ENCODE measurements around the gene DTD1.

DNA sequence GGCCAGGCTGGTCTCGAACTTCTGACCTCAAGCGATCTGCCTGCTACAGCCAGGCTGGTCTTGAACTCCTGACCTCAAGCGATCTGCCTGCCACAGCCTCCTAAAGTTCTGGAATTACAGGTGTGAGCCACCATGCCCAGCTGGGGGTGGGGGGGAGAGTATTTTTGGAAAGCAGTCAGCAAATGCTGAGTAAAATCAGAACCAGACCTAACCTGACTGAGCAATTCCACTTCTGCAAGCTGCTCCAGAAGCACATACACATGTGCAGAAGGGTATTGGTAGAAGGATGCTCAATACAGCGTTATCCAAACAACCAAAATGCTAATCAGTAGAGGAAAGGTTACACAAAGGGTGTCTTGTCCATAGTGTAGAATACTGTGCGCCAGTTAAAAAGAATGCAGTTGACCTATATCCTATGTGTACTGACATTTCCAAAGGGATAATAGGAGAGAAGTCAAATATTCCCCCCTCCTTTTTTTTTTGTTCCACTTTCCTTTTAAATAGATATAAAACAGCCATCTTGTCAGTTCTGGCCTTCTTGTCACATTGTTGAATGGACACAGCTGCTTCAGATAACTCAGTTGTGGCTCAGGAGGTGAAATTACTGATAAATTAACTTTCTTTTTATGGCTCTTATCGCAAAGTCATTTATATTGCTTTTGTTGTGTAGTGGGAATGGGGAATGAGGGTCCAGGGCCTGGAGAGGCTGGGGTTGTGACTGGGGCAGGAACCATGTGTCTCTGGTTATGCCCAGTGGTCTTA lies 74.6 kb downstream of the DTD1 start:
- TF ChIP-seq, protein P1, sequence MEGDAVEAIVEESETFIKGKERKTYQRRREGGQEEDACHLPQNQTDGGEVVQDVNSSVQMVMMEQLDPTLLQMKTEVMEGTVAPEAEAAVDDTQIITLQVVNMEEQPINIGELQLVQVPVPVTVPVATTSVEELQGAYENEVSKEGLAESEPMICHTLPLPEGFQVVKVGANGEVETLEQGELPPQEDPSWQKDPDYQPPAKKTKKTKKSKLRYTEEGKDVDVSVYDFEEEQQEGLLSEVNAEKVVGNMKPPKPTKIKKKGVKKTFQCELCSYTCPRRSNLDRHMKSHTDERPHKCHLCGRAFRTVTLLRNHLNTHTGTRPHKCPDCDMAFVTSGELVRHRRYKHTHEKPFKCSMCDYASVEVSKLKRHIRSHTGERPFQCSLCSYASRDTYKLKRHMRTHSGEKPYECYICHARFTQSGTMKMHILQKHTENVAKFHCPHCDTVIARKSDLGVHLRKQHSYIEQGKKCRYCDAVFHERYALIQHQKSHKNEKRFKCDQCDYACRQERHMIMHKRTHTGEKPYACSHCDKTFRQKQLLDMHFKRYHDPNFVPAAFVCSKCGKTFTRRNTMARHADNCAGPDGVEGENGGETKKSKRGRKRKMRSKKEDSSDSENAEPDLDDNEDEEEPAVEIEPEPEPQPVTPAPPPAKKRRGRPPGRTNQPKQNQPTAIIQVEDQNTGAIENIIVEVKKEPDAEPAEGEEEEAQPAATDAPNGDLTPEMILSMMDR (IDR thresholded peaks at IDR 0.05), result no peak
- no peak for TF ChIP-seq POLR2AphosphoS5 (IDR thresholded peaks at IDR 0.05)
- TF ChIP-seq POLR2A (IDR thresholded peaks at IDR 0.05), result no peak
